ENCODE data around the gene EDIL3. TPM values are rescaled to one million over a fixed set of nuclear protein-coding genes. Genes with fewer than 3 reads are reported as not detected.
A peak's percentile ranks its signal among the peaks of the same experiment; 100 is the strongest.

Gene EDIL3, protein sequence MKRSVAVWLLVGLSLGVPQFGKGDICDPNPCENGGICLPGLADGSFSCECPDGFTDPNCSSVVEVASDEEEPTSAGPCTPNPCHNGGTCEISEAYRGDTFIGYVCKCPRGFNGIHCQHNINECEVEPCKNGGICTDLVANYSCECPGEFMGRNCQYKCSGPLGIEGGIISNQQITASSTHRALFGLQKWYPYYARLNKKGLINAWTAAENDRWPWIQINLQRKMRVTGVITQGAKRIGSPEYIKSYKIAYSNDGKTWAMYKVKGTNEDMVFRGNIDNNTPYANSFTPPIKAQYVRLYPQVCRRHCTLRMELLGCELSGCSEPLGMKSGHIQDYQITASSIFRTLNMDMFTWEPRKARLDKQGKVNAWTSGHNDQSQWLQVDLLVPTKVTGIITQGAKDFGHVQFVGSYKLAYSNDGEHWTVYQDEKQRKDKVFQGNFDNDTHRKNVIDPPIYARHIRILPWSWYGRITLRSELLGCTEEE
- total RNA-seq = 7.6 TPM
- polyA plus RNA-seq (ENCODE audit: insufficient read depth in 1 of 8, insufficient read length in 8 of 8, low replicate concordance in 1 of 8) = 10 to 100 TPM in 6 of 8 donors, 1 to 10 TPM in 2; 9.5 to 18.3 (median 11.8) TPM
- long read RNA-seq, donor 1, partial matches to known transcripts = 5 of 5 reads
- long read RNA-seq, donor 1, other reads (novel, unspliced or antisense) = 0 of 5 reads
- long read RNA-seq, donor 2 = 0 reads
- long read RNA-seq, donor 3, full-length matches to known transcripts = 2 of 2 reads
- long read RNA-seq, donor 3, partial matches to known transcripts = 0 of 2 reads
- long read RNA-seq, donor 3, other reads (novel, unspliced or antisense) = 0 of 2 reads
- long read RNA-seq, donor 4, full-length matches to known transcripts = 3 of 3 reads
- long read RNA-seq, donor 4, partial matches to known transcripts = 0 of 3 reads
- long read RNA-seq, donor 4, other reads (novel, unspliced or antisense) = 0 of 3 reads
- long read RNA-seq, donor 5, full-length matches to known transcripts = 2 of 2 reads
- long read RNA-seq, donor 5, partial matches to known transcripts = 0 of 2 reads
- long read RNA-seq, donor 5, other reads (novel, unspliced or antisense) = 0 of 2 reads
- long read RNA-seq, donor 6, full-length matches to known transcripts = 3 of 17 reads
- long read RNA-seq, donor 6, partial matches to known transcripts = 14 of 17 reads
- long read RNA-seq, donor 6, other reads (novel, unspliced or antisense) = 0 of 17 reads
- long read RNA-seq, donor 7, full-length matches to known transcripts = 2 of 7 reads
- long read RNA-seq, donor 7, partial matches to known transcripts = 5 of 7 reads
- long read RNA-seq, donor 7, other reads (novel, unspliced or antisense) = 0 of 7 reads
- long read RNA-seq, donor 8, partial matches to known transcripts = 9 of 9 reads
- long read RNA-seq, donor 8, other reads (novel, unspliced or antisense) = 0 of 9 reads
- long read RNA-seq, donor 9, partial matches to known transcripts = 7 of 7 reads
- long read RNA-seq, donor 9, other reads (novel, unspliced or antisense) = 0 of 7 reads
- long read RNA-seq, donor 10, full-length matches to known transcripts = 3 of 10 reads
- long read RNA-seq, donor 10, partial matches to known transcripts = 7 of 10 reads
- long read RNA-seq, donor 10, other reads (novel, unspliced or antisense) = 0 of 10 reads
- long read RNA-seq, donor 11, full-length matches to known transcripts = 4 of 4 reads
- long read RNA-seq, donor 11, partial matches to known transcripts = 0 of 4 reads
- long read RNA-seq, donor 11, other reads (novel, unspliced or antisense) = 0 of 4 reads

DNA sequence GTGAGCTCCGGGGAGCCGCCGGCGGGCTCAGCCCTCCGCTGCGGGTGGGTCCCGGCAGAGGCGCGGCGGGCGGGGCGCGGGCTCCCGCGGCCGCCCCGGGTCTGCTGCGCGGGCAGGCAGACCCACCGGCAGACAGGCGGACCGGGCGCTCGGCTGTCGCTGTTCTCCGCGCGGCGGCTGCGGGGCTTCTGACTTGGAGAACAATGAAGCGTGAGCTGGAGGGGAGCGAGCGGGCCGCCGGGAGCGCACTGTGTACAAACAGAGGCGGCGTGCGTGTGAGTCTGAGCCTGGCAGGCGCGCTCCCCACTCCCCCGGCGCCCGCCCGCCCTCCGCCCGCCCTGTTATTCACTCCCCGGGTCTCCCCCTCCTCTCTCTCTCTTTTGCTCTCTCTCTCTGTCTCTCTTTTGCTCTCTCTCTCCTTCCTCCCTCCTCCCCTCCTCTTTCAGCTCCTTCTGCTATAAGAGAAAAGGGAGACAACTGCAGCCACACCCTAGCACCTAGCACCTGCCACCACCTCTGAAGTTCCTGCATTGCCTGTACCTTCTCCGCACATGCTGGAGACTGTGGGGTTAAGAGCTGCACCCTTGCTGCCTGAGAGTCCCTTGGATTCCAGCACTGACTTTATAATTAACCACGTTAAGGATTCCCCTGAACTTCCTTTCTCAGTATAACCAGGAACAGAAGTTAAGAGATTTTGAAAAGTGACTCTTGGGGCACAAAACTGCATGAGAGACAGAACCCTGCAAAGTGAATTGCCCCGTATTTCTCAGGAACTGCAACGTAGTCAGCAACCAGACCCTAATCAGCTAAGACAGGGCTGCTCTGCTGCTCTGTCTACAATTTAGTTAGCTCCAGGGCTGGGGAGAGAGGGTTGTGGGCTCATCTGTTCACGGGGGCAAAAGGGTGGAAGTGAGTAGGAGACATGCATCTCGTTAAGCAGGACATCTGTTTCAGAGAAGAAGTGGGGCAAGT, at the start of gene EDIL3:
TSS of gene EDIL3 (minus strand) at position 277 of the 972 bp plus-strand sequence. CDS start 506 bp downstream, outside the sequence.
- Histone ChIP-seq H3K36me3 (ENCODE audit: control insufficient read depth, insufficient read depth, low read length) (no peaks in the 10 kb centered on the region), H3K4me3 (ENCODE audit: low read length) (peak within 1 kb of the TSS; percentile 53), H3K4me1 (ENCODE audit: control insufficient read depth, insufficient read depth, low read length) (peaks cover 26% of the 10 kb centered on the region), H3K9me3 (replicated peaks; ENCODE audit: control insufficient read depth, low read depth, low read length) (no peaks in the 10 kb centered on the region), H3K27ac (ENCODE audit: low read length) (no peak within 1 kb of the TSS), H3K27me3 (ENCODE audit: control insufficient read depth, insufficient read depth, low read length) (peaks cover 38% of the 10 kb centered on the region)
- peak; percentile 41 for DNase-seq
- WGBS (ENCODE audit: insufficient coverage) = under 1% methylated on average over 41 of the region's 54 CpGs

DNA sequence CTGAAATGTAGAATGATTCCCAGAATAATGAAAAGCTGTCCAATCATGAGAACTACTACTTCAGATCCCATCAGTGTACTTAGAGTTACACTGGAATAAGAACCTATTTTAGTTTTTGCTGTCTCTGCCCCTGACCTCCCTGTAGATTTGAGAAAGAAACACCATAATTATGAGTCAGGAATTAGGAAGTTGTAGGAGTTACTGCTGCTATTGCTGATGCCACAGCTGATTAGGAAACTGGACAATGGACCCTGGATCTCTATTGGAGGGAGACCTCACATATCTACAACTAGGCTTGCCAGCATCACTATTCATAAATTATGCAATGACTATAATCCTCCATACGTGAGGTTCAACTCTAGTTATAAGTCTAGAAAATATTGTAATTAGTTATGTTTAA, 48.8 kb upstream of the EDIL3 start:
- Histone ChIP-seq H3K27me3 (ENCODE audit: control insufficient read depth, insufficient read depth, low read length) (no peaks in the 10 kb centered on the region), H3K4me1 (ENCODE audit: control insufficient read depth, insufficient read depth, low read length) (peaks cover 4% of the 10 kb centered on the region), H3K27ac (ENCODE audit: low read length) (no peak overlapping the region), H3K4me3 (ENCODE audit: low read length) (no peak overlapping the region), H3K9me3 (replicated peaks; ENCODE audit: control insufficient read depth, low read depth, low read length) (no peaks in the 10 kb centered on the region), H3K36me3 (ENCODE audit: control insufficient read depth, insufficient read depth, low read length) (no peaks in the 10 kb centered on the region)
- no peak for DNase-seq
- WGBS (ENCODE audit: insufficient coverage) = no CpG with 5 or more reads among the region's 1 CpG

DNA sequence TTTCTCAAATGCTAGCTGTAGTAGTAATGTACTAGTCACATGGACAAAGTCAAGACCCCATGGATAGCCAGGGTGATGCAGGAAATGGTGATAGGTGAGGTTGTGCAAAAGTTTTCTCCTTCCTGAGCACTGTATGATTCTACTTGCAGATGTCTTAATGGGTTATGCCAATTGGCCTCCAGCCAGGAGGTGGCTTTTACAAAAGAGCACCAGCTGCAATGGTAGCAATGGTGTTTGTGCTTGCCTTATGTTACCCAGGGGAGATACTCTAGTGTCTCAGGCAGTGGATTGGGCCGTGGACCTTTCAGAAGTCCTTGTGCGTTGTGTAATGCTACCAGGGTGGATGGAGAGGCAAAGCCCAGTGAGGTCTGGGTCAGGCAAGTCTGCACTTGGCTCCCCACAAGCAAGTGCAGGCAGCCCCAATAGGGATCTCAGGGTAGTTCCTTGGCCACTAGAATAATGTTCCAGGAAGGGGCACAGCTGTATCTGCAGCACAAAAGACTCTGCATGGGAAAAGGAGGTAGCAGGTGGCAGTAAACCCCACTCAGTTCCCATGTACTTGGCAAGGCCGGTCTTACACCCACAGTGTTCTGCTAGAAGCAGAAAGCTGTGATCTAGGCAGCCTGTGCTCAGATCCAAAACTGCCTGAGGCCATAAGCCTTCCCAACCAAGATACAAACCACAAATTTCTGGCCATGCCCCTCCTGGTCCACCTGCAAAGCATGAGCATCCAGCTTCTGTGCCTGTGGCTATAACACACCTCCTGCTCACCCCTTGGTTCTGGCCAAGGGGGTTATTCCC, 46.4 kb upstream of the EDIL3 start:
- Histone ChIP-seq H3K27ac (ENCODE audit: low read length) (no peak overlapping the region), H3K4me3 (ENCODE audit: low read length) (no peak overlapping the region), H3K9me3 (replicated peaks; ENCODE audit: control insufficient read depth, low read depth, low read length) (no peaks in the 10 kb centered on the region), H3K4me1 (ENCODE audit: control insufficient read depth, insufficient read depth, low read length) (peaks cover 4% of the 10 kb centered on the region), H3K36me3 (ENCODE audit: control insufficient read depth, insufficient read depth, low read length) (no peaks in the 10 kb centered on the region), H3K27me3 (ENCODE audit: control insufficient read depth, insufficient read depth, low read length) (no peaks in the 10 kb centered on the region)
- WGBS (ENCODE audit: insufficient coverage) = 54% methylated on average over 3 of the region's 3 CpGs
- peak; percentile 11 for DNase-seq

DNA sequence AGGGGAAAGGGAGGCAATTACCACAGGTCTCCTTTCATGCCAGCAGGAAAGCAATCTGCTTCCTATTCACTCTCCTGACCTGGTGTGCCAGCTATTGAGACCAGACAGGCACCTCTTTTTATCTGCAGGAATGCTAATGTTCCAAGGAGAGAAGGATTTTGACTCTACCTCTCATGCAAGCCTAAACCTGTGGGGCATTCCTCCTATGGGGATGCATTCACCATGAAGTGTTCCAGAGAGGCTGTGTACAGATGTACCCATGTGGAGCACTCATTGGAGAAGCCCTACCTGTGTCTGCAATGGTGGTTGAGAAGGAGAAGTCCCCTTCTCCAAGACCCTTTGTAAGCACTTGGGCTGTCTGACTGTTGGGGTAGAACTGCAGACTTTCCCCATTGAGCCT, 45.4 kb upstream of the EDIL3 start:
- DNase-seq = no peak
- no peak overlapping the region for H3K27ac ChIP-seq (ENCODE audit: low read length)
- H3K9me3 ChIP-seq (replicated peaks; ENCODE audit: control insufficient read depth, low read depth, low read length) = no peaks in the 10 kb centered on the region
- H3K36me3 ChIP-seq (ENCODE audit: control insufficient read depth, insufficient read depth, low read length) = no peaks in the 10 kb centered on the region
- no peaks in the 10 kb centered on the region for H3K27me3 ChIP-seq (ENCODE audit: control insufficient read depth, insufficient read depth, low read length)
- peaks cover 4% of the 10 kb centered on the region for H3K4me1 ChIP-seq (ENCODE audit: control insufficient read depth, insufficient read depth, low read length)
- no peak overlapping the region for H3K4me3 ChIP-seq (ENCODE audit: low read length)

DNA sequence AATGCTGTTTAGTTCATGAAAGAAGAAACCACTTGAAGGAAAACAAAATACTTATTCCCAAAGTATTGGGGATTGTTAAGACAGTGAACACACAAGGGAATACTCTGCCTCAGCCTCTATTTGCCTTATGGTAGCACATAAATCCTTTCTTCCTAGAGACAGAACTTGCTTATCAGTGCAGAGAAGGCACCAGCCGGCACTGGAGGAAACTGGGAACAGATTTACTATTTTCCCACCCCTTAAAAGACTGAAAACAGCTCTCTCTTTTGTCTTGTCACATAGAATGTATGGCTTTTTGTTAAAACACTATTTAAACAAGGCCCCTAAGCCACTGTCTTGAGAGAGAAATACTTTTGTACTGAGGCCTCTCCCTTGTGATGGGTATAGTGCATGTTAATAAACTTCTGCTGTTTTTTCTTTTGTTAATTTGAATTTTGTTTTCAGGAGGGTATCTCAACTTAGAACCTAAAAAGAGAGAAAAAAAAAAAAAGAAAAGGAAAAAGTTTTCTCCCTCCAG, 40.7 kb upstream of the EDIL3 start:
- no peak for DNase-seq
- Histone ChIP-seq H3K4me1 (ENCODE audit: control insufficient read depth, insufficient read depth, low read length) (peaks cover 4% of the 10 kb centered on the region), H3K27me3 (ENCODE audit: control insufficient read depth, insufficient read depth, low read length) (no peaks in the 10 kb centered on the region), H3K9me3 (replicated peaks; ENCODE audit: control insufficient read depth, low read depth, low read length) (no peaks in the 10 kb centered on the region), H3K27ac (ENCODE audit: low read length) (no peak overlapping the region), H3K4me3 (ENCODE audit: low read length) (no peak overlapping the region), H3K36me3 (ENCODE audit: control insufficient read depth, insufficient read depth, low read length) (no peaks in the 10 kb centered on the region)
- no CpG with 5 or more reads among the region's 1 CpG for WGBS (ENCODE audit: insufficient coverage)

DNA sequence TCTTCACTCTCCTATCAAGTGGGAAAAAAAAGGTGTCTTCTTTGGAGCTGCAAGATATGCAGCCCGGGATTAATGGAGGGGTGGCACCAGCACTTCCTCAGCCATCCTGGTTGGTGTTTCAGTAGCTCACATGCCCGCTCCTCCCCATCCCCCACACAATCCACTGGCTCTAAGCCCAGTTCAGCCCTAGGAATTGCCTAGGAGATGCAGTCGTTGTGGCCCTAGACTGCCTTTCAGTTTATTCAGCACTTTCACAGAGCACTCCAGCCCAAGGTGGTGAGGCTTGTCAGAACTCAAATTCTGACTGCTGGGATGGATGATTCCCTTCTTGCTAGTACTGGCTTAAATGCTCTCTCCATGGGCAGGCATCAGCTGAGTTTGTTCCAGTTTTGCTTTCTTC, 35.1 kb upstream of the EDIL3 start:
- no peaks in the 10 kb centered on the region for H3K9me3 ChIP-seq (replicated peaks; ENCODE audit: control insufficient read depth, low read depth, low read length)
- no peaks in the 10 kb centered on the region for H3K27me3 ChIP-seq (ENCODE audit: control insufficient read depth, insufficient read depth, low read length)
- H3K36me3 ChIP-seq (ENCODE audit: control insufficient read depth, insufficient read depth, low read length) = no peaks in the 10 kb centered on the region
- 90% methylated on average over 1 of the region's 3 CpGs for WGBS (ENCODE audit: insufficient coverage)
- H3K4me1 ChIP-seq (ENCODE audit: control insufficient read depth, insufficient read depth, low read length) = no peaks in the 10 kb centered on the region
- H3K27ac ChIP-seq (ENCODE audit: low read length) = no peak overlapping the region
- DNase-seq = no peak
- no peak overlapping the region for H3K4me3 ChIP-seq (ENCODE audit: low read length)

DNA sequence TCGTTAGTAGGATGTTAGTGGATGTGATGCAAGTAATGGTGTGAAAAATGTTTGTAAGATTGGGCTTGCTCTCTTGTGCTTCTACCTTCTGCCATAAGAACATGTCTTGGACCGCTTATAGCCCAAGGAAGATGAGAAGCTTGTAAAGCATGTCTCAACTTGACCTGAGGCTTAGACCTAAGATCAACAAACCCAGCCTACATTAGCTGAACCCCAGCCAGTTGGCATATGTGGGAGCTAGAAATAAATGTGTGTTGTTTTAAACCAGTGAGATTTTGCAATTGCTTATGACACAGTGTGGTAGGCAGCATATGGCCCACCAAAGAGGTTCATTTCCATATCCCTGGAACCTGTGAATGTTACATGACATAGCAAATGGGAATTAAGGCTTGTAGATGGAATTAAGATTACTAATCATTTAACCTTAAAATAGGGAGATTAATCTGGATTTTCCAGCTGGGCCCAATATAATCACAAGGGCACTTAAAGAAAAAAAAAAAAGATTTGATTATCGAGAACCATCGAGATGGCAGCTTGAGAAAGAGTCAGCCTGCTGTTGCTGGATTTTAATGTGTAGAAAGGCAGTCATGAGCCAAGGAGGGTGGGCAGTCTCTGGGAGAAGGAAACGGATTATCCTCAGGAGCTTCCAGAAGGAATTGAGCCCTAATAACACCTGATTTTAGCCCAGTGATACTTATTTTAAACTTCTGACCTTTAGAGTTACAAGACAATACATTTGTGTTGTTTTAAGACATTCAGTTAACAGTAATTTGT, 27.3 kb upstream of the EDIL3 start:
- Histone ChIP-seq H3K9me3 (replicated peaks; ENCODE audit: control insufficient read depth, low read depth, low read length) (no peaks in the 10 kb centered on the region), H3K4me1 (ENCODE audit: control insufficient read depth, insufficient read depth, low read length) (no peaks in the 10 kb centered on the region), H3K36me3 (ENCODE audit: control insufficient read depth, insufficient read depth, low read length) (no peaks in the 10 kb centered on the region), H3K27me3 (ENCODE audit: control insufficient read depth, insufficient read depth, low read length) (no peaks in the 10 kb centered on the region), H3K4me3 (ENCODE audit: low read length) (no peak overlapping the region), H3K27ac (ENCODE audit: low read length) (no peak overlapping the region)
- no peak for DNase-seq
- 83% methylated on average over 2 of the region's 5 CpGs for WGBS (ENCODE audit: insufficient coverage)
